Mesothelial cell of epicardium (in vitro differentiated cells): ENCODE data around the gene DDX25. TPM values are rescaled to one million over a fixed set of nuclear protein-coding genes. Genes with fewer than 3 reads are reported as not detected.

Experiments used
- DNase-seq, 2 experiments: peaks; one replicate each; pipeline ENCODE4 v3.0.0; 2021; ENCODE audit warnings: low spot score in 2 of 2; ENCODE audit not compliant: unreplicated experiment in 2 of 2
- H3K27ac Mint-ChIP-seq: 2 replicates; pipeline ENCODE4 v1.8.0; 2021; ENCODE audit warnings: mixed read lengths
- H3K27me3 Mint-ChIP-seq: 2 replicates; pipeline ENCODE4 v1.8.0; 2021; ENCODE audit warnings: low read depth, mixed read lengths
- H3K36me3 Mint-ChIP-seq: 2 replicates; pipeline ENCODE4 v1.8.0; 2021; ENCODE audit warnings: mixed read lengths
- H3K4me1 Mint-ChIP-seq: 2 replicates; pipeline ENCODE4 v1.8.0; 2021; ENCODE audit warnings: mixed read lengths
- H3K4me3 Mint-ChIP-seq: 2 replicates; pipeline ENCODE4 v1.8.0; 2021; ENCODE audit warnings: mild to moderate bottlenecking, moderate library complexity, mixed read lengths
- H3K9me3 Mint-ChIP-seq: 2 replicates; pipeline ENCODE4 v1.8.0; 2021; ENCODE audit warnings: mixed read lengths
- CTCF ChIP-seq: fragments of 200-600 bp; sonication (generic); IDR thresholded peaks from one replicate; pipeline ENCODE4 v1.5.0; 2021; ENCODE audit warnings: antibody characterized with exemption; ENCODE audit not compliant: unreplicated experiment
- total RNA-seq: library from RNA; stranded (reverse); gene quantifications from 3 replicates; pipeline ENCODE4 v1.2.1, GENCODE V29; 2021

Gene DDX25
- total RNA-seq, 1 donor from 2014 or later, result 0.98 TPM

- Mint-ChIP-seq H3K4me1 (peaks cover 20% of the 10 kb centered on the region), H3K27ac (no peak overlapping the region), H3K9me3 (no peaks in the 10 kb centered on the region), H3K4me3 (no peak overlapping the region), H3K36me3 (no peaks in the 10 kb centered on the region), H3K27me3 (peaks cover 2% of the 10 kb centered on the region)
- no peak for TF ChIP-seq CTCF
- DNase-seq, result no peak
Measured at GRCh38 chr11:125947419-125948277, 43.3 kb downstream of the DDX25 start.

- no peak overlapping the region for H3K4me3 Mint-ChIP-seq
- peaks cover 27% of the 10 kb centered on the region for H3K4me1 Mint-ChIP-seq
- H3K27me3 Mint-ChIP-seq, result peaks cover 2% of the 10 kb centered on the region
- H3K36me3 Mint-ChIP-seq, result no peaks in the 10 kb centered on the region
- H3K9me3 Mint-ChIP-seq, result no peaks in the 10 kb centered on the region
- no peak for DNase-seq
- no peak overlapping the region for H3K27ac Mint-ChIP-seq
- no peak for TF ChIP-seq CTCF
Measured at GRCh38 chr11:125948278-125949051, 44.2 kb downstream of the DDX25 start.

GRCh38 chr11:125949271-125950177 lies 45.2 kb downstream of the DDX25 start:
- Mint-ChIP-seq H3K36me3 (no peaks in the 10 kb centered on the region), H3K27ac (no peak overlapping the region), H3K4me3 (no peak overlapping the region), H3K9me3 (no peaks in the 10 kb centered on the region), H3K27me3 (no peaks in the 10 kb centered on the region), H3K4me1 (peaks cover 27% of the 10 kb centered on the region)
- TF ChIP-seq CTCF, result no peak
- no peak for DNase-seq

GRCh38 chr11:125950178-125950490 lies 45.8 kb downstream of the DDX25 start:
- Mint-ChIP-seq H3K27me3 (no peaks in the 10 kb centered on the region), H3K36me3 (no peaks in the 10 kb centered on the region), H3K27ac (no peak overlapping the region), H3K4me1 (peaks cover 27% of the 10 kb centered on the region), H3K4me3 (no peak overlapping the region), H3K9me3 (no peaks in the 10 kb centered on the region)
- DNase-seq, result no peak
- TF ChIP-seq CTCF, result no peak
